IPS-20b (cell line): Measurements from ENCODE around the gene FARS2.

Experiments used
- H3K27ac ChIP-seq: one replicate; pipeline ENCODE4 v1.5.1; 2013; ENCODE audit warnings: low read length
- H3K27me3 ChIP-seq: 2 replicates; pipeline ENCODE4 v1.6.1; 2013; ENCODE audit warnings: mild to moderate bottlenecking, low read length, inconsistent platforms; ENCODE audit not compliant: insufficient read depth
- H3K36me3 ChIP-seq: 2 replicates; pipeline ENCODE4 v1.6.1; 2013; ENCODE audit warnings: low read depth, mild to moderate bottlenecking, inconsistent platforms, low read length, moderate library complexity; ENCODE audit not compliant: insufficient read depth
- H3K4me1 ChIP-seq: 2 replicates; pipeline ENCODE4 v1.6.1; 2013; ENCODE audit warnings: mild to moderate bottlenecking, control low read depth, inconsistent platforms, low read length, moderate library complexity; ENCODE audit not compliant: insufficient read depth
- H3K4me3 ChIP-seq: 2 replicates; pipeline ENCODE4 v1.5.1; 2013; ENCODE audit warnings: mild to moderate bottlenecking, low read length, inconsistent platforms
- H3K9ac ChIP-seq: 2 replicates; pipeline ENCODE4 v1.6.1; 2013; ENCODE audit warnings: low read depth, mild to moderate bottlenecking, inconsistent platforms, low read length, moderate library complexity
- H3K9me3 ChIP-seq: 2 replicates; pipeline ENCODE4 v1.6.1; 2013; ENCODE audit warnings: mild to moderate bottlenecking, low read depth, low read length, inconsistent platforms; ENCODE audit not compliant: insufficient read depth

The FARS2 gene

GRCh38 chr6:5442916-5443315, 181.6 kb downstream of the FARS2 start:
- Histone ChIP-seq H3K27ac (no peak overlapping the region), H3K9me3 (no peaks in the 10 kb centered on the region), H3K27me3 (no peaks in the 10 kb centered on the region), H3K9ac (no peak overlapping the region), H3K4me1 (peaks cover 16% of the 10 kb centered on the region; the same call in 1 of the 2 replicates), H3K36me3 (no peaks in the 10 kb centered on the region), H3K4me3 (no peak overlapping the region)

DNA sequence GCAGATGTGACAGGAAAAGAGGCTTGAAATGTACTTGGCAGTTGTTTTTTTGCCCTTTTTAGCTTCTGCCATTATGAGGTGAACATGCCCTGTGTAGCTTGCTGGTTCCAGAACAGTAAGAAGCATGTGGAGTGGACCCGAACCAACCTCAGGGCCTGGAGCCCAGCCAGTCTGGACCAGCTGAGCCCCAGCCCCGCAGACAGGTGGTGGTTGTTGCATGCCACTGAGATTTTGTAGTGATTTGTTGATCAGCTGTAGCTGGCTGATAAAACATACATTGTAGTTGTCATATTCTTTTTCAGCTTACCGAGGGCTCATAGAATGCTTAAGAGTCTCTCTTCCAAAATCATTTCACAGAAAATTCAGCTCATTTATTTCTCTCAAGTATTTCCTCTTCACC, 182.2 kb downstream of the FARS2 start:
- no peaks in the 10 kb centered on the region for H3K36me3 ChIP-seq
- no peaks in the 10 kb centered on the region for H3K9me3 ChIP-seq
- H3K9ac ChIP-seq: no peak overlapping the region
- no peak overlapping the region for H3K27ac ChIP-seq
- H3K4me1 ChIP-seq: peaks cover 13% of the 10 kb centered on the region; the same call in 1 of the 2 replicates
- no peaks in the 10 kb centered on the region for H3K27me3 ChIP-seq
- no peak overlapping the region for H3K4me3 ChIP-seq

- Histone ChIP-seq H3K27ac (no peak overlapping the region), H3K4me3 (no peak overlapping the region), H3K4me1 (peaks cover 4% of the 10 kb centered on the region; the same call in 1 of the 2 replicates), H3K9ac (no peak overlapping the region), H3K9me3 (no peaks in the 10 kb centered on the region), H3K36me3 (no peaks in the 10 kb centered on the region), H3K27me3 (no peaks in the 10 kb centered on the region)
Measured at GRCh38 chr6:5446362-5447075, 185.2 kb downstream of the FARS2 start.

GRCh38 chr6:5447921-5448320, 186.6 kb downstream of the FARS2 start:
- no peak overlapping the region for H3K9ac ChIP-seq
- H3K36me3 ChIP-seq: no peaks in the 10 kb centered on the region
- no peaks in the 10 kb centered on the region for H3K27me3 ChIP-seq
- H3K9me3 ChIP-seq: no peaks in the 10 kb centered on the region
- H3K4me3 ChIP-seq: no peak overlapping the region
- no peak overlapping the region for H3K27ac ChIP-seq
- H3K4me1 ChIP-seq: peaks cover 4% of the 10 kb centered on the region; the same call in 1 of the 2 replicates

DNA sequence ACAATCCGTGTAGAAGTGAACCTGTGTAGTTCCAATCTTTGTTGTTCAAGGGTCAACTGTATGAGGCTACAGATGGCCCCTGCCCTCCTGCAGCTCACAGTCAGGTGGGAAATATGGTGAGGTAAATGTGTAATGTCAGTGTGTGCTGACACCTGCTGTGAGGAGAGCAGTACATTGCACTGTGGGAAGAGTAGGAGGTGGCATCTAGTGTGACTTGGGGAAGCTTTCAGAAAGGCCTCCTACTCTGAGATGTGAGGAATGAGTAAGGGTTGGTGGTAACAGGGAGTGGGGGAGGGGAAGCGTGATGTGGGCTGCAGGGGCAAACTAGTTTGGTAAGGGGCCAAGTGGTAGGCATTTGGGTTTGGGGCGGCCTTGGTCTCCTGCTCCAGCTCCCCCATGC, 188.8 kb downstream of the FARS2 start:
- Histone ChIP-seq H3K9ac (no peak overlapping the region), H3K9me3 (no peaks in the 10 kb centered on the region), H3K27me3 (no peaks in the 10 kb centered on the region), H3K4me1 (peaks cover 4% of the 10 kb centered on the region; the same call in 1 of the 2 replicates), H3K4me3 (no peak overlapping the region), H3K27ac (no peak overlapping the region), H3K36me3 (no peaks in the 10 kb centered on the region)

DNA sequence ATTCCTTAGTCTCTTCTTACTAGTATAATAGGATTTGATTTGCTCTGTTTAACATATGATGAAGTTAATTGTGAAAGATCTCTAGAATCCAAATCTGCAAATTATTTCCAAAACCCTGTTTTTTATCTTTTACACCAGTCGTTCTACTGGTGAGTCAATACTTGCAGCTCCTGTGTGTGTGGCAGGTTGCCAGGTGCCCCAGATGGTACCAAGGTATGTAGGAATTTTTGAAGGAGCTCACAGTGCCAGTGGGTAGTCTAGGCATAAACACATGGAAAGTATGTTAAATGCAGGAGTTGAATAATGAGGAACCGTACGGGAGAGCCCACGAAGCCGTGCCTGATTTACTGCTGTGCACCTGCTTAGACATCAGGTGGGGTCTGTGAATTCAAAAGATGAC, 192.2 kb downstream of the FARS2 start:
- Histone ChIP-seq H3K36me3 (no peaks in the 10 kb centered on the region), H3K27ac (no peak overlapping the region), H3K27me3 (no peaks in the 10 kb centered on the region), H3K9me3 (no peaks in the 10 kb centered on the region), H3K9ac (no peak overlapping the region), H3K4me3 (no peak overlapping the region), H3K4me1 (peaks cover 12% of the 10 kb centered on the region)

DNA sequence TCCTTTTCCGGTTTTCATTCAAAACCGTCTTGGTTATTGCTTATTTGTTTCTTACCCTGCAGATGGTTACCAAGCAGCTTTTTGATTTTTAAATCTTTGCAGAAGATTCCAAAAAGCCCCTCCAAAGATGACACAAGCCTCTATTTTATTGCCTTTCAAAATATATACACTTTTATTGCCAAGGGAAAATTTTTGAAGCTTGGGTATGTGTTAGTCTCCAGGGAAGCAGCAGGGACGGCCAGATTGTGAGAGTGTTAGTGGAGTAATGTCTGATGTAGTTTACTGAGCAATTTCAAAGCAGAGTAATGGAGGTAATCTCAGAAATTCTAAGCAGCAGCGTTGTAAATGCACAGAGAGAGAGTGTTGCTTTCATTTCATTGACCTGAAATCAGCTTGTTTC, 193.8 kb downstream of the FARS2 start:
- no peak overlapping the region for H3K27ac ChIP-seq
- H3K36me3 ChIP-seq: no peaks in the 10 kb centered on the region
- H3K9ac ChIP-seq: no peak overlapping the region
- no peaks in the 10 kb centered on the region for H3K9me3 ChIP-seq
- H3K27me3 ChIP-seq: no peaks in the 10 kb centered on the region
- peaks cover 8% of the 10 kb centered on the region for H3K4me1 ChIP-seq
- no peak overlapping the region for H3K4me3 ChIP-seq

DNA sequence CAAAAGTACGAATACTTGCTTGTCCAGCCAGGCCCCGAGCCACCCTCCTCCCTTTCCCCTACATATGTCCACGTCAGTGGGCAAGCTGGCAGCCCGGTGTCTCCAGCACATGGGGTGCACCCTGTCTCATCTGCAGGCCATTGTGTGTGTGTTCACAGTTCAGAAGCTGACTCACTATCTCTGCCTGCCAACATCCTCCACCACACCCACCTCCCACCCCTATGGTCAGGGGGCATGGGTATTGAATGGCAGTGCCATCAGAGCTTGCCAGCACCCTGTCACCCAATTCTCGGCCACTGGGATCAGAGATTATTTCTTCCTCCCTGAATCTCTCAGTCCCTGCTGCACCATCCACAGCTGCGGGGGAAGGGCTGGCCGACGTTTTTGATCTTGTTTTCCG, 195.7 kb downstream of the FARS2 start:
- no peaks in the 10 kb centered on the region for H3K27me3 ChIP-seq
- no peak overlapping the region for H3K9ac ChIP-seq
- H3K27ac ChIP-seq: no peak overlapping the region
- no peak overlapping the region for H3K4me3 ChIP-seq
- no peaks in the 10 kb centered on the region for H3K36me3 ChIP-seq
- no peaks in the 10 kb centered on the region; the same call in 1 of the 2 replicates for H3K9me3 ChIP-seq
- peaks cover 8% of the 10 kb centered on the region for H3K4me1 ChIP-seq

- no peaks in the 10 kb centered on the region for H3K27me3 ChIP-seq
- no peaks in the 10 kb centered on the region; the same call in 1 of the 2 replicates for H3K9me3 ChIP-seq
- H3K4me3 ChIP-seq: no peak overlapping the region
- H3K27ac ChIP-seq: no peak overlapping the region
- no peaks in the 10 kb centered on the region for H3K36me3 ChIP-seq
- peaks cover 14% of the 10 kb centered on the region for H3K4me1 ChIP-seq
- no peak overlapping the region for H3K9ac ChIP-seq
Measured at GRCh38 chr6:5457983-5458683, 196.8 kb downstream of the FARS2 start.

GRCh38 chr6:5459346-5459745, 198.0 kb downstream of the FARS2 start:
- no peaks in the 10 kb centered on the region for H3K36me3 ChIP-seq

GRCh38 chr6:5461365-5461764, 200.1 kb downstream of the FARS2 start:
- Histone ChIP-seq H3K4me3 (no peak overlapping the region), H3K27ac (no peak overlapping the region), H3K36me3 (no peaks in the 10 kb centered on the region), H3K9ac (no peak overlapping the region), H3K9me3 (no peaks in the 10 kb centered on the region; the same call in 1 of the 2 replicates), H3K27me3 (no peaks in the 10 kb centered on the region), H3K4me1 (peaks cover 32% of the 10 kb centered on the region)

More at GRCh38 chr6:5459346-5459745, 198.0 kb downstream of the FARS2 start:
- peaks cover 25% of the 10 kb centered on the region for H3K4me1 ChIP-seq
- H3K27ac ChIP-seq: no peak overlapping the region
- no peak overlapping the region for H3K4me3 ChIP-seq
- H3K9ac ChIP-seq: no peak overlapping the region
- no peaks in the 10 kb centered on the region; the same call in 1 of the 2 replicates for H3K9me3 ChIP-seq
- H3K27me3 ChIP-seq: no peaks in the 10 kb centered on the region

DNA sequence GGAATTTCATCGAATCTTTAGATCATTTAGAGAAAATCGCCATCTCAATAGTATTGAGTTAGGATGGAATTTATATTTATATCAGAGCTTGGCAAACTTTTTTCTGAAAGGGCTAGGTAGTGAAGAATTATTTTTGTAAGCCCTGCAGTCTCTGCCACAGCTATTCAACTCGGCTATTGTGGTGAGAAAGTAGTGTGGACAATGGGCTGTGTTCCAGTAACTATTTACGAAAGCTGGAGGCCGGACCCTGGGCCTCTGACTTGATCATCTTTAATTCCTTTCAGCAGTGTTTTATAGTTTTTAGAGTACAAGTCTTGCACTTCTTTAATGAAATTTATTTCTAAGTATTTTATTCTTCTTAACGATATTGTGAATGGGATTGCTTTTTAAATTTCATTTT, 201.5 kb downstream of the FARS2 start:
- Histone ChIP-seq H3K9ac (no peak overlapping the region), H3K4me3 (no peak overlapping the region), H3K27ac (no peak overlapping the region), H3K4me1 (peaks cover 29% of the 10 kb centered on the region; the same call in 1 of the 2 replicates), H3K36me3 (no peaks in the 10 kb centered on the region), H3K9me3 (no peaks in the 10 kb centered on the region; the same call in 1 of the 2 replicates), H3K27me3 (no peaks in the 10 kb centered on the region)
